Activated T-helper 2 cell treated with anti-CD3 and anti-CD28 coated beads, Interferon-gamma antibody, Interleukin-2, Interleukin-4, amounts not matched to agents 10 μg/mL and 5 μg/mL and 100 μg/mL, durations not matched to agents 14 hours and 24 hours and 36 hours (primary cell): ENCODE measurements around the gene WWC1. TPM values are rescaled to one million over a fixed set of nuclear protein-coding genes. Genes with fewer than 3 reads are reported as not detected.

Experiments
- DNase-seq: peaks from one replicate; pipeline ENCODE4 v3.0.0; 2021; ENCODE audit warnings: low spot score
- H3K27ac Mint-ChIP-seq: one replicate; pipeline ENCODE4 v1.8.0; 2021; ENCODE audit warnings: mixed read lengths
- H3K27me3 Mint-ChIP-seq: one replicate; pipeline ENCODE4 v1.8.0; 2021; ENCODE audit warnings: low read depth, mixed read lengths
- H3K36me3 Mint-ChIP-seq: one replicate; pipeline ENCODE4 v1.8.0; 2021; ENCODE audit warnings: low read depth, mixed read lengths
- H3K4me1 Mint-ChIP-seq: one replicate; pipeline ENCODE4 v1.8.0; 2021; ENCODE audit warnings: low read depth, mixed read lengths
- H3K4me3 Mint-ChIP-seq: one replicate; pipeline ENCODE4 v1.8.0; 2021; ENCODE audit warnings: low read depth, mild to moderate bottlenecking, moderate library complexity, mixed read lengths
- H3K9me3 Mint-ChIP-seq: one replicate; pipeline ENCODE4 v1.8.0; 2021; ENCODE audit warnings: mixed read lengths
- intact Hi-C: fragments of 100-400 bp; cut with micrococcal nuclease; formaldehyde crosslinking; loops from one replicate; pipeline ENCODE4 v1.15.1; 2023
- total RNA-seq: library from RNA; stranded (reverse); gene quantifications from 2 replicates; pipeline ENCODE4 v1.2.3, GENCODE V29; 2022

Gene WWC1
- total RNA-seq, 1 donor from 2014 or later: 0.59 TPM

GRCh38 chr5:168317096-168317520 lies 25.7 kb downstream of the WWC1 start:
- H3K9me3 Mint-ChIP-seq: no peaks in the 10 kb centered on the region
- no peaks in the 10 kb centered on the region for H3K36me3 Mint-ChIP-seq
- no peak overlapping the region for H3K4me3 Mint-ChIP-seq
- no peak overlapping the region for H3K27ac Mint-ChIP-seq
- no peaks in the 10 kb centered on the region for H3K4me1 Mint-ChIP-seq
- no peak for DNase-seq
- intact Hi-C loops: no loop called here
- no peaks in the 10 kb centered on the region for H3K27me3 Mint-ChIP-seq

GRCh38 chr5:168317521-168318147 lies 26.2 kb downstream of the WWC1 start:
- Mint-ChIP-seq H3K36me3 (no peaks in the 10 kb centered on the region), H3K27ac (no peak overlapping the region), H3K27me3 (no peaks in the 10 kb centered on the region), H3K4me3 (no peak overlapping the region), H3K4me1 (no peaks in the 10 kb centered on the region), H3K9me3 (no peaks in the 10 kb centered on the region)
- DNase-seq: no peak
- intact Hi-C loops: no loop called here

- Mint-ChIP-seq H3K9me3 (no peaks in the 10 kb centered on the region), H3K36me3 (no peaks in the 10 kb centered on the region), H3K4me1 (no peaks in the 10 kb centered on the region), H3K4me3 (no peak overlapping the region), H3K27me3 (no peaks in the 10 kb centered on the region), H3K27ac (no peak overlapping the region)
- no peak for DNase-seq
- intact Hi-C loops: no loop called here
Measured at GRCh38 chr5:168318240-168318639, 26.8 kb downstream of the WWC1 start.

- DNase-seq: no peak
- Mint-ChIP-seq H3K4me1 (no peaks in the 10 kb centered on the region), H3K9me3 (no peaks in the 10 kb centered on the region), H3K36me3 (no peaks in the 10 kb centered on the region), H3K4me3 (no peak overlapping the region), H3K27ac (no peak overlapping the region), H3K27me3 (no peaks in the 10 kb centered on the region)
- intact Hi-C loops: no loop called here
Measured at GRCh38 chr5:168319774-168320173, 28.3 kb downstream of the WWC1 start.

GRCh38 chr5:168320805-168321204 lies 29.4 kb downstream of the WWC1 start:
- Mint-ChIP-seq H3K36me3 (no peaks in the 10 kb centered on the region), H3K27ac (no peak overlapping the region), H3K9me3 (no peaks in the 10 kb centered on the region), H3K27me3 (no peaks in the 10 kb centered on the region), H3K4me1 (no peaks in the 10 kb centered on the region), H3K4me3 (no peak overlapping the region)
- DNase-seq: no peak
- intact Hi-C loops: no loop called here

- peaks cover 11% of the 10 kb centered on the region for H3K27me3 Mint-ChIP-seq
- H3K27ac Mint-ChIP-seq: no peak overlapping the region
- no peaks in the 10 kb centered on the region for H3K9me3 Mint-ChIP-seq
- no peaks in the 10 kb centered on the region for H3K4me1 Mint-ChIP-seq
- intact Hi-C loops: no loop called here
- no peak overlapping the region for H3K4me3 Mint-ChIP-seq
- DNase-seq: no peak
- no peaks in the 10 kb centered on the region for H3K36me3 Mint-ChIP-seq
Measured at GRCh38 chr5:168324859-168325630, 33.6 kb downstream of the WWC1 start.

GRCh38 chr5:168327019-168327421 lies 35.6 kb downstream of the WWC1 start:
- H3K27ac Mint-ChIP-seq: no peak overlapping the region
- peaks cover 11% of the 10 kb centered on the region for H3K27me3 Mint-ChIP-seq
- DNase-seq: no peak
- H3K36me3 Mint-ChIP-seq: no peaks in the 10 kb centered on the region
- no peaks in the 10 kb centered on the region for H3K4me1 Mint-ChIP-seq
- H3K4me3 Mint-ChIP-seq: no peak overlapping the region
- no peaks in the 10 kb centered on the region for H3K9me3 Mint-ChIP-seq
- intact Hi-C loops: no loop called here

- Mint-ChIP-seq H3K9me3 (no peaks in the 10 kb centered on the region), H3K36me3 (no peaks in the 10 kb centered on the region), H3K4me1 (no peaks in the 10 kb centered on the region), H3K4me3 (no peak overlapping the region), H3K27me3 (peaks cover 13% of the 10 kb centered on the region), H3K27ac (no peak overlapping the region)
- no peak for DNase-seq
- intact Hi-C loops: no loop called here
Measured at GRCh38 chr5:168327451-168327850, 36.0 kb downstream of the WWC1 start.

GRCh38 chr5:168327994-168328393 lies 36.5 kb downstream of the WWC1 start:
- H3K27ac Mint-ChIP-seq: no peak overlapping the region
- no peaks in the 10 kb centered on the region for H3K9me3 Mint-ChIP-seq

GRCh38 chr5:168328814-168329213 lies 37.4 kb downstream of the WWC1 start:
- Mint-ChIP-seq H3K27me3 (peaks cover 13% of the 10 kb centered on the region), H3K4me1 (no peaks in the 10 kb centered on the region), H3K9me3 (no peaks in the 10 kb centered on the region), H3K4me3 (no peak overlapping the region), H3K27ac (no peak overlapping the region), H3K36me3 (no peaks in the 10 kb centered on the region)
- no peak for DNase-seq
- intact Hi-C loops: no loop called here

More at GRCh38 chr5:168327994-168328393, 36.5 kb downstream of the WWC1 start:
- Mint-ChIP-seq H3K36me3 (no peaks in the 10 kb centered on the region), H3K4me3 (no peak overlapping the region), H3K27me3 (peaks cover 13% of the 10 kb centered on the region), H3K4me1 (no peaks in the 10 kb centered on the region)
- intact Hi-C loops: no loop called here
- no peak for DNase-seq

- Mint-ChIP-seq H3K36me3 (no peaks in the 10 kb centered on the region), H3K9me3 (no peaks in the 10 kb centered on the region), H3K4me1 (no peaks in the 10 kb centered on the region), H3K27me3 (peaks cover 13% of the 10 kb centered on the region), H3K4me3 (no peak overlapping the region), H3K27ac (no peak overlapping the region)
- intact Hi-C loops: no loop called here
- DNase-seq: no peak
Measured at GRCh38 chr5:168329302-168329701, 37.9 kb downstream of the WWC1 start.

- intact Hi-C loops: no loop called here
- H3K4me1 Mint-ChIP-seq: no peaks in the 10 kb centered on the region
Measured at GRCh38 chr5:168332042-168332441, 40.6 kb downstream of the WWC1 start.

GRCh38 chr5:168334280-168334679 lies 42.8 kb downstream of the WWC1 start:
- Mint-ChIP-seq H3K4me3 (no peak overlapping the region), H3K36me3 (no peaks in the 10 kb centered on the region), H3K27me3 (peaks cover 15% of the 10 kb centered on the region), H3K4me1 (no peaks in the 10 kb centered on the region), H3K9me3 (no peaks in the 10 kb centered on the region), H3K27ac (no peak overlapping the region)
- intact Hi-C loops: no loop called here
- no peak for DNase-seq

More at GRCh38 chr5:168332042-168332441, 40.6 kb downstream of the WWC1 start:
- H3K27ac Mint-ChIP-seq: no peak overlapping the region
- no peaks in the 10 kb centered on the region for H3K36me3 Mint-ChIP-seq
- H3K4me3 Mint-ChIP-seq: no peak overlapping the region
- H3K27me3 Mint-ChIP-seq: peaks cover 13% of the 10 kb centered on the region
- no peaks in the 10 kb centered on the region for H3K9me3 Mint-ChIP-seq
- no peak for DNase-seq
